ENCODE data around the gene IL1RAPL1.

IL1RAPL1 gene

DNA sequence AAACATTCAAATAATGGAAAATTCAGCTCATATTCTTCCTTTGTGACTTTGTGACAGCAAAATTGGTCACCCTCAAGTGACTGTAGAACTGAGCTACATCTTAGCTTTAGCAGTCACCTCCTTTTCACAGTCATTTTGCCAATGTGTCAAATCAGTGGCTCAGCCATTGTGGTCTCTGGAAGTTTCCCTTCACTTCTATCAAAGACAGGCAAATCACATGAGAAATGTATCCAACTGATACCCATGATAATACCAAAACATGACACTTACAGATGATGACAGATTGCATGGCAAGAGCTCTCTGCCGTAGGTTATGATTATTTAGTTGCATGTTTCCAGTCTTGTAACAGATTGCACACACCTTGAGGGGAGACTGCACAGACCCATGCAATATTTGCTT is 1078.3 kb downstream of the IL1RAPL1 start:
- DNase-seq: no peak

DNA sequence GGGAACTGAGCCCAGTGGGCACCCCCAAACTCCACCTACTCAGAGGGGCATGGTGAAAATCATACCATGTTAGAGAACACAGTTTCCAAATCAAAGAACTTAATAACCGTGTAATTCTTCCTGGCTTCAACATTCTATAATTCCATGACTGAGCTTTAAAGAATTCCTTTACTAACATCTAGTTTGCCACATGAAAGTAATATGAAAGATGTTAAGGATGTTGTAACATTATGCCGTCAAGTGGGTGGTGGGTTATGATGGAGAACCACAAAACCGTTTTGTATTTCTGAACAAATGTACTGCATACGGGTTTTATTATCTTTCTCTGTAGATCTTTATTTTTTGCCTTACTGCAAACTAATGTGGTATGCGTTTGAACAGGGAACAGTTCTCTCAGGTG is 1079.1 kb downstream of the IL1RAPL1 start:
- DNase-seq: no peak

DNA sequence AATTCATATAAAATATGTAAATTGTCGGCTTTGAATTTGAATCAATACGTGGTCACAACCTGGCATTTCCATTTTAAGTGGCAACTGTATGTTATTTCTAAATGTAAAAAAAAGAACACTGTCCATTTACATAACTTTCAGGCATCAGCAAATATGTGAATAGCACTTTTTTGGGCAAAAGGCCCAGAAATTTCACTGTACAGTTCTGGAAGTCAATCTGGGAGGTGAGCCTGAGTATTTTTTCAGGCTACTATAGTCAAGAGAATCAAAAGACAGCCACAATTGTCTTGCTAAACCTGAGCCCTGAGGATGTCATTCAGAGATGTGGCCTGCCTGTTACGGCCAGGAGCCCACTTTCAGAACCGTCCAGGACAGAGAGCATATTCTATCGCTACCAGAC is 1084.2 kb downstream of the IL1RAPL1 start:
- DNase-seq: no peak

DNA sequence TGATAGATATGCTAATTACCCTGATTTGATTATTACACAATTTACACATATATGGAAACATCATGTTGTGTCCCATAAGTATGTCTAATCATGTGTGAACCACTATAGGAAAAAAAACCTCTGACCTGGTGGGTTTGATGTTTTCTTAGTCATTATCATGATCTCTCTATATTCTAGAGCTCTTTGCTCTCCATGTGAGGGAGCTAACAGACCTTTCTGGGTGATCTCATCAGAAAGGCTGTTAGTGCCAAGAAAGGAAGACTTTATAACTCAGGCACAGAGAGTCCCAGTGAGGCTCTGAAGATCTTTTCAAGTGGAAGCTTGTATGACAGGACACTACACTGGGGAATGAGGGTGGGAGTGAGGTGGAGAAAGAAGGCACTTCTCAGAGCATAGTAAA is 1100.4 kb downstream of the IL1RAPL1 start:
- DNase-seq: no peak

DNA sequence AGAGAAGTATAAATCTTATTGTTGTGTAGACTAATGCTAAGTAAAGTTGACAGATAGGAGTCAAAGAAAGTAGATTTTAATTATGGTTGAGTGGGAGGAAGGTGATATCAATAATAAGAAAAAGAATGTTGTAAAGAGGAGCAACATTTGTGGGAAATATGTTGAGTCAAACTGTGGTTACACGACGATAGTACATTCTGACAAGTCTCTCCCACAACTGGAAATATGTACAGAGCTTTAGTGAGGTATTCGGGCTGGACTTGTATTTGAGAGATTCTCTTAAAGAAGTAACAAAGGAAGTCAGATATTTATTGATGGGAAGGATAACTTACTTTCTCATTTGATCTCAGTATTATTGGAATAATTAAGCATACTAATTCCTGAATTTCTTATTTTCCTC is 1102.8 kb downstream of the IL1RAPL1 start:
- no peak for DNase-seq

DNA sequence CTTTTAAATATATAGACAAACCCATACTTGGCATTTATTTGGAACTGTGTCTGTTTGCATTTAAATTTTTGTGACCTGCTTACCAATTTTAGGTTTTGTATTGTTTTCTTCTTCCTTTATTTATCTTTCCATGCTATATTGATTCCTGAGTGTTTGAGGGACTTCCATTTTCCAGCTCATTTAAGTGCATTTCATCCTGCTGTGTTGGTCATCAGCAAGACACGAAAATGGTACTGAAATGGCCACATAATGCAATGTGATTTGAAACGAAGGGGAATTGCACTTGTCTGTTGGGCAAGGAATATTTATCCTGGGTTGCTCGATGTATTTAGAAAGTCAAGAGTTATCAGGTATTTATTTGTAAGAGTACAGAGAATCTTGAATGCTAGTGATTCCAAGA is 1103.8 kb downstream of the IL1RAPL1 start:
- no peak for DNase-seq

DNA sequence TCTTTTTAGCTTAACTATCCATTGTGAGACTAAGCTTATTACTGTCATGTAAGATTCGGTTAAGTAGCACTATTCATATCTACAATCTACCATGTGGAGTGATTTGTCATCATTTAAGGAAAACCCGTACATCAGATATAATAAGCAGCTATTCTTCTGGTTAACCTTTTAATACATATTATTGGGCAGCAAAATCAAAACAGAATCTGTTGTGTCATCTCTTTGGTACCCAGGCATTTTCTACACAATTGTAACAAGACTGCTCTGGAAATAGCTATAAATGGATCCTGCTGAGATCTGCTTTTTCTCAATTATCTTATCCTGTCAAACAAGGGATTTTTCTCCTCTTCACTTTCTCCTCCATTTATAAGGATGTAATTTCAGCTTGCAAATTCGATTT is 1106.7 kb downstream of the IL1RAPL1 start:
- no peak for DNase-seq

DNA sequence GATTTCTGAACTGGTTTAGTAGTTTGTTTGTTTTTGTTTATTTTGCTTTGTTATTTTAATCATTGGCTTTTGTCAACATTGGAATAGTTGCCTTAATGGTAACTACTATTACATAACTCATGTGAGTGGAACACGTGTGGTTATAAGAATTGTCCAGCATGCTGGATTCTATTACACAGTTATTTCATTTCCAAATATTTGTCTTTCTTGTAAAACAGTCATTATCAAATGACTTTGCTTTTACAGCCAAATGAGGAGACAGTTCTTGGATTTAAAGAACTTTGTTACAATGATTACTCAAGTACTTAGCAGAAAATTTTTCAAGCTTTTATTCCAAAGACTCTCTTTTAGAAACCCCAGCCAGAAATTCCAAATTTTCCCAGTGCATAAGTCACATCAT is 1112.0 kb downstream of the IL1RAPL1 start:
- no peak for DNase-seq

DNA sequence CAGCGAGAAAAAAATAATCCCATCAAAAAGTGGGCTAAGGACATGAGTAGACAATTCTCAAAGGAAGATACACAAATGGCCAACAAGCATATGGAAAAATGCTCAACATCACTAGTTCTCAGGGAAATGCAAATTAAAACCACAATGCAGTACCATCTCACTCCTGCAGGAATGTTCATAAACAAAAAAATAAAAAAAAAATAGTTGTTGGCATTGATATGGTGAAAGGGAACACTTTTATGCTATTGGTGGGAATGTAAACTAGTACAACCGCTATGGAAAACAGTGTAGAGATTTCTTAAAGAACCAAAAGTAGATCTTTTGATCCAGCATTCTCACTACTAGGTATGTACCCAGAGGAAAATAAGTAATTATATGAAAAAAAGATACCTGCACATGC is 1119.8 kb downstream of the IL1RAPL1 start:
- no peak for DNase-seq

DNA sequence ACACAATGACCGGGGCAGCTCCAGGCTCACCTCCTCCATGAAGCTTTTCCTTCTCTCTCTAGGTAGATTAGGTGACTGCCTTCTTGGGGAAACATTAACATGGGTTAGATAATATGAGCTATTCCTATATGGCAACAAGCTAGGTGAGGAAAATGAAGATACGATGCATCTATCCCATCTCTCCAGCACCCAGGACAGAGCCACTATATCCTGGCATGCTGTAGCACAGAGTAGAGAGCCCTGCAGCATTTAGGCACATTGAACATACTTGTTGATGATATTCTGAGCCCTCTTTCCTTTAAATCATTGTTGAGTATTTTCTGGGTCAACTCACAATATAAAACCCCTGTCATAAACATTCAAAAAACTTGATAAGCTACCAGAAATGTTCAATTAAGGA is 1133.9 kb downstream of the IL1RAPL1 start:
- no peak for DNase-seq

DNA sequence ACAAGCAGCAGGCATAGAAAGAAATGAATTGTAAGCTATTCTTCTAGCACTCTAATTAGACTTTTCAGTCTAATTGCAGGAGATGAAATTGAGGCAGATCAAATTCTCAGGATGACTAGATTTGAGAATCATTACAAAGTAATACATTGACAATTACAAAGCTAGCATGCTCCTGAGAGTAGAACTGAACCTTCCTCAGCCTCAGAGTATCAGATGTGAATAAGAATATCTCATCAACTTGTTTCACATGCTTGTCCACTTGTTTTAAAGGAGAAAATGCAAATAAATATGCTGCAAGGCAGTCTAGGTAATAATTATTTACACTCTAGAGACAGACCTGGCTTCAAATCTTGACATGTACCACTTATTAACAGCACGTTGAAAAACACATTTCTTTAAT is 1137.1 kb downstream of the IL1RAPL1 start:
- no peak for DNase-seq

DNA sequence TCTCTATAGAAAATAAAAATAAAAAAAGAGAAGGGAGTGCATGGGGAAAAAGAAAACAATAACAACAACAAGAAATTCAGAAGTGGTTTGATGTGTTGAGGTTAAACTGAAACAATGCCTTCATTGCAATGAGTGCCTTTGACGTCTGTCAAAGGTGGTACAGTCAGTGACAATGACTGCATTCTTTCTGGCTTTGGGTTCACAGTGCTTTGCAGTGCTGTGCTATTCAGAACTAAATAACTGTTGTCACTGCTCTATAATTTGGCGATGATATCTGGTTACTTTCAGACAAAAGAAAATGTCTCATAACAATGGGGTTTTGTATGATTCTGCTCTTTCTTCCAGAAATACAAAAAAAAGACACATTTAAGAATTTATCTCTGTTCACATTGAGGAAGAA is 1139.6 kb downstream of the IL1RAPL1 start:
- DNase-seq: no peak

DNA sequence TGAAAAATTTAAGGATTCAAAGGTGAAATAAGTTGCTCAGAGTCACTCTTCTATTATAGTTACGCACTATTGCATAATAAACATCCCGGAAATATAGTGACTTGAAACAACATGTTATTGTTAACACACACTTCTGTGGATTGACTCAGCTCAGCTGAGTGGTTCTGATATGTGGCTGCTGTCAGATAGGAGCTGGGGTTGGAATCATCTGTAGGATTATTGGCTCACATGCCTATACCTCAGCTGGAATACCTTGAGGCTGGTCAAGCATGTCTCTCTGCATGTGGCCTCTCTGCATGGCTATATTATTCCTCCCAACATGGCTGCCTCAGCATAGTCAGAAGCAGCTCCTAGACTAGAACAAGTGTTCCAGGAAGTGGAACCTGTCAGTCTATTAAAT is 1141.4 kb downstream of the IL1RAPL1 start:
- no peak for DNase-seq

DNA sequence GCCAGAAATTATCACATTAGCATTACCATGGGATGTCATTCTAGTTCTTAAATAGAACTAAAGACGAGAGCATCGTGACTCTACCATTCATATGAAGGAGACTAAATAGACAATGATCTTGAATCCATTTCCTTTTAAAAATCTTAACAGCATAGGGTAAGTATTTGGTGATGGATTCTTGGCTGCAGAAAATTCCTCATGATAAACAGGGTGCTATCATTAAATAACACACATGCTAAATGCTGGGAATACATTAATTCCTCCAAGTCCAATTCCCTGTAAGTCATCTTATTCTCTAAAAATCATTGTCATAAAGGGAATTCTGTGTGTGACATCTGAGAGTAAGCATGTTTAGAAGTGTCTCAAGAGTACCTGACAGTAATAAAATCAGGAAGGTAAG is 1157.7 kb downstream of the IL1RAPL1 start:
- DNase-seq: no peak

DNA sequence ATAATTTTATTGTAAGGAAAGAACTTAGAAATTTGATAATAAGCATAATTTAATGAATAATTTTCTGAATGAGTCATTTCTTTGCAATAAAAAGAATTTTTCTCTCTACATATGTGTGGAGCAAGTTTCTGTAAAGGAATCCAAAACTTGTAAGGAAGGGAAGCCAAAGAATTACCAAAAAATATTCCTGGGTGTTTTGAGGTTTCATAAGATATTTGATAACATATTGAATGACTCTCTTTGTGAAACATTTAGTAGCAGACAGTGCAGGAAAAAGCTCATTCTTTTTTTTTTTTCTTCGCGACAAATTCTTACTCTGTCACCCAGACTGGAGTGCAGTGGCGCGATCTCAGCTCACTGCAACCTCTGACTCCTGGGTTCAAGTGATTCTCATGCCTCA is 1159.1 kb downstream of the IL1RAPL1 start:
- DNase-seq: no peak

DNA sequence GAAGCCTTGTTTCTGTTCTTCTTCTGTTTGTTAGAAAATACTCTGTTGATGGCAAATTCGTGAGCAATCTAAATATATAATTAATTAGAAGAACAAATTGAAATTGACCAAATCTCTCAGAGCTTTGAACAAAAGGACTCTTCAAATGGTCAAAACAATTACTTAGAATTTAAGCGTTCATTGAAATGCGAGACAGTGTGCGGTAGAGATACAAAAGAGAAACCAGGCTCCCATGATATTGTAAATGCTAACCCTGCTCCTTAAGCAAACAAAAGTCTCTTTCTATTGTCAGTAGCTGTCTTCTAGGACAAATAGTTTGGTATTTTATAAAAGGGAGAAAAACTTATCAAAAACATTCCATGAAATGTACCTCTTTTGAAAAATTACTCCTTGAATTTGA is 1174.8 kb downstream of the IL1RAPL1 start:
- DNase-seq: no peak

DNA sequence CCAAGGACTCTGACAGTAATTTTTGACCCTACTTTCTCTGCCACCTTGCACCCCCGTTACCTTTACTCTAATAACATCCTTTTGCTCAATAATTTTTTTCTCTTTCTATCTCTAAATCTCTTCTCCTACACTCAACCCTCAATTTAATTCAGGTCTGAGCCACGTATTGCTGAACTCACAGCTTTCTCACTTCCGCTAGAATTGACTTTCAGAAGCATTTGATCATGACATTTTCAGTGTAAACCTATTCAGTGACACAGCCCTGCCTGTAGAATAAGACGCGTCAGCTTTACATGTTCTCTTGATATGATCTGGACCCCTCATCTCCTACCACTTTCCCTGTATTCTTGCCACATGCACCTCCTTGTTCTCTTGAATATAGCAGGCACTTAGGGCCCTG is 1188.6 kb downstream of the IL1RAPL1 start:
- no peak for DNase-seq

DNA sequence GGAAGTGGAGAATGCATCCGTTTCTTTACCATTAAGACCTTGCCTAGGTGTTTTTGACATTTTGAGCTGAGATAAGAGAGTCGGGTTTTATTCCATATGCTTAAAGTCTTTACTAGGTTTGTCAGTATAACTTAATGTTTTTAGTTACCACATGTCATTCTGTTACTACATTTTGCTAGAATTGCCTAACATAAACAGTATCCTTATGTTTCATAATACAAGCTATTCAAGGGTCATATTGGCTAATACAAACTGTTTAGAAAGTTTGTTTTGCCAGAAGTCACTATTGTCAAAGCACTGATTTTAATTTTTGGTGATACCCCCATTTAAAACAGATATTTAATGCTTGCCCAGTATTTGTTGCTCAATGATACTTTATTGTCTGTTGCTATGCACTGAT is 1200.4 kb downstream of the IL1RAPL1 start:
- DNase-seq: no peak

DNA sequence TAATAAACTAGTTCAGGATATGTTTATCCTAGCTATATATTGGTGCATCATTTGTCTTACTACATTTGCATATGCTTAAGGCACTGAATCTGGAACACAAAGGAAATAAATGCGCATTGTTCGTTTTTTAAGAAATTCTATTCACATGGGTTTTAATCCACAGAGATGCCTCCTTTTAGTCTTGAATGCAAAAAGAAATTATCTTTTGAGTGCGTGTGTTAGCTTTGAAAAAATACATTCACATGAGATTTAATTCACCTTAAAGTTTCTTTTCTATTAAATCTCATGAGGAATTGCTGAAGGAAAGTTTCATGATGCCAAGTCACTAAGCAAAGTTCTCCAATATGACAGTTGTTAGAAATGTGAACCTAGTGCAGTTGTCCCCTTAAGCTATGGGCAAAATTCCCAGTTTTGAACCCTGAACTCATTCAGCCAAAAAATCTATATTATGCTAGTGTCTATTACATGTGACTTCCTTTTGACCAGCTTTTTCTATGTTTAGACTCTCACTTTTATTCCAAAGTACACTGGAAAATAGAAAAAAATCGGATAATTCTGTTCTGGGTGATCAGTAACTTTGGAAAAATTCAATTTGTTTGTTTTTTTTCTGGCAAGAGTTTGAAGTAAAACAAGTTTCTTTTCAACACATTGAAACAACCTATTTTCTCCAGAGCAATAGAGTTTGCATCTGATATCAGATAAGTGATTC is 1201.9 kb downstream of the IL1RAPL1 start:
- no peak for DNase-seq

DNA sequence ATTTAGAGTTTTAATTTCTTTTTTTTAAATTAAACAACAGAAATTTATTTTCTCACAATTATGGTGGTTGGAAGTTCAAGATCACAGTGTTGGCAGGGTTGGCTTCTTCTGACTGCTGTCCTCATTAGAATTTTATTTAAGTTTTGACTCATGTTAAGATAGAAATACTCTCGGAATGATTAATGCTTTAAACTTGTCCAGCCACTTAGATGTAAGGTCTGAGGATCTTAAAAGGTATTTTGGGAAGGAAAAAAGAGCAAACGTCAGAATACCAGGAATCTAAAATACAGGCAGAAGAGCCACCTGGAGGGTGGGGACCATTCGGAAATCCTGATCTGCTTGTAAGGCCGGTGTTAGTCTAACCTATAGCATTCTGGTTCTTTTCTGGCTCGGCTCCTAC is 1205.1 kb downstream of the IL1RAPL1 start:
- no peak for DNase-seq

DNA sequence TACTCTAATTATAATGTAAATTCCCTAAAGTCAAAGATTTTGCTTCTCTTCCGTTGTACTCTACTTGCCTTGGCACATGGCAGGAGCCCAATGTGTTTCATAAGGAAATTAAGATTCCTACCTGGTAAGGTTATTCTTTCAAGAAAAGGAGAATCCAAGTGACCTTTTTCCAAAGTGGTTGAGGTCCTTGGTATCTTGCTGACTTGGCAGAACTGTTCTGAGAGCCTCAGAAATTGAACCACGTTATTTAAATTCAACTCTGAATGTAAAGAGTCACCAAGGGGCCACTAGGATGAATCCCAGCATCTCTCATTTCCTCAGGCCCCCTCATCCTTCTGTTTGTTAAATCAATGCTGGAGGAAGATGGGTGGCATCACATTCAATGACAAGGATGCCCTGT is 1209.9 kb downstream of the IL1RAPL1 start:
- DNase-seq: no peak

DNA sequence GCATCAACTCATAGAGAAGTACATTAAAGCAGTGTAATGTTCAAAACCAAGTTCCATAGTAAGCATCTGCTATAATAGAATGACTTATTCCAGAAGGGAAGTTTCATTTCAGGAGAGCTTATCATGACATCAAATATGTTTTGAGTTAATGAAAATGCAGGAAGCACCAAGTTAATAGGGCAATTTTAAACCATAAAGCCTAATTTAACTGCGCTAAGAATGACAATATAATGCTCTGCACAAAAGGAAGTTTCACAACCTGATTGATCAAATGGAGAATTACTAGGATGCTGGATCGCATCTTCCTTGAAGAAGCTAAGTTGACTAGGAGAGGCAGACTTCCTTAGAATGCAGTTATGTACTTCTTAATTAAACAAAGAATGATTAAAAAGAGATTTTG is 1211.2 kb downstream of the IL1RAPL1 start:
- no peak for DNase-seq

DNA sequence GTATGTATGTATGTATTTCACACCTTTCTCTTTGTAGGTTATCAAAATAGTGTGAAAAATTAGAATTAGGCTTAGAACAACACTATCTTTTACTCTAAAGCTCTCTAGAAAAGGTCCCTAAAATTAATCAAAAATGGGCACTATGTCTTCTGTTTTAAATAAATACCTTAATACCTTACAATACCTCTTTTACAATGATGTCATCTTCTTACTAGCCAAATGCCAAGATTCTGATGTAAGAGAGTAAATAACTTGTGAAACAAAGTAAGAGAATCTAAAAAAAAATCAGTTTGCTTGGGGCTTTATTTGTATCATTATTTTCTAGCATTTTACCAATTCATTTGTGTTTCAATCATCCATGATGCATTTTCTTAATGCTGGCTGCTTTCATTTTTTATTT is 1225.9 kb downstream of the IL1RAPL1 start:
- DNase-seq: no peak

DNA sequence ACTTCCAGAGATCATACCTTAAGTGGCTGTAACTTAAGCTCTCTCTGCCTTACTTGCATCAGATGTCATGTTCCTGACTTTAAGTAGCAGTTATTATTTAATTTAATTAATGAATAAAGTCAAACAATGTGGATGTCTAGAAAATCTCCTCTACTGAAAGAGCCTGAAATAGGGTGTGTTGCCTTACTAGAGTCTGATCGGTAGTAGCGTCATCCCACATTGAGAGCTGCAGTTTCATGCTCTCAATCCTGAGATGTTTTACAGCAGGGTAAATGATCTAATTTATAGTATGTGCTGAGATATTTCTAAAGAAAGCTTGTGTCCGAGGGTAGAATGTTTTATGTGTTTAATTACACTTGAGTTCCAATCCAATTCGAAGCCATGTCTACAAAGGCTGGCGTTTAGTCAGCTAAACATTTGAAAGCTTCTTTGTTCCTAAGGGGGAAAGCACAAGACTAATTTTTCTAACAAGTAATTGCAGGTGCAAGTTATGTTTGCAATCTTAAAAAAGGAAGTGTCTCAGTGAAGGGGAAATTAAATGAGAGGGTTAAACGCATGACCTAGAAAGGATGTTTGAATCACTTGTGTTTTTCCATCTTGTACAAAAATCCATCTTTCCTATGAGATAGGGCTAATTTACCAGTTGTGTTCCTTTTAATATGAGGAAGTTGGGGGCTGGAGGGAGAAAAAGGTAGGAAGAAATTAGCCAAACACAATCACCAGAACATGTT is 1237.1 kb downstream of the IL1RAPL1 start:
- no peak for DNase-seq

DNA sequence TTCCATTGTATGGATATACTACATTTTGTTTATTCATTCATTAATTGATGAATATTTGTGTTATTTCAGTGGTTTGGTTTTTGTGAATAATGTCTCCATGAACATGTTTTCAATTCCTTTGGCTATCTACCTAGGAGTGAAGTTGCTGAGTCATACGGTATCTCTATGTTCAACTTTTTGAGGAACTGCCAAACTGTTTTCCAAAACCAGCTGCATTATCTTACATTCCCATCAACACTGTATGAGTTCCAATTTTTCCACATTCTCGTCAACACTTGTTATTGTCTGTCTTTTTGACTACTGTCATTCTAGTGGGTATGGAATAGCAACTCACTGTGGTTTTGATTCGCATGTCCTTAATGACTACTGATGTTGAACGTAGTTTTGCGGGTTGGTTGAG is 1239.5 kb downstream of the IL1RAPL1 start:
- DNase-seq: no peak
